Activated CD4-positive, alpha-beta T cell treated with anti-CD3 and anti-CD28 coated beads for 4 hours (primary cell): ENCODE measurements around the gene BCL3.
"Not testable (repeated sequence)": the region's sequence is repeated elsewhere in the genome, so short reads cannot be mapped to it uniquely, and the experiment has no call there.

ENCODE experiments used
- DNase-seq, 2 donors: peaks; one replicate each; pipeline ENCODE4 v3.0.0-alpha.2; 2020

Gene BCL3

GRCh38 chr19:44762038-44762437 lies 13.5 kb downstream of the BCL3 start:
- no peak for DNase-seq

DNA sequence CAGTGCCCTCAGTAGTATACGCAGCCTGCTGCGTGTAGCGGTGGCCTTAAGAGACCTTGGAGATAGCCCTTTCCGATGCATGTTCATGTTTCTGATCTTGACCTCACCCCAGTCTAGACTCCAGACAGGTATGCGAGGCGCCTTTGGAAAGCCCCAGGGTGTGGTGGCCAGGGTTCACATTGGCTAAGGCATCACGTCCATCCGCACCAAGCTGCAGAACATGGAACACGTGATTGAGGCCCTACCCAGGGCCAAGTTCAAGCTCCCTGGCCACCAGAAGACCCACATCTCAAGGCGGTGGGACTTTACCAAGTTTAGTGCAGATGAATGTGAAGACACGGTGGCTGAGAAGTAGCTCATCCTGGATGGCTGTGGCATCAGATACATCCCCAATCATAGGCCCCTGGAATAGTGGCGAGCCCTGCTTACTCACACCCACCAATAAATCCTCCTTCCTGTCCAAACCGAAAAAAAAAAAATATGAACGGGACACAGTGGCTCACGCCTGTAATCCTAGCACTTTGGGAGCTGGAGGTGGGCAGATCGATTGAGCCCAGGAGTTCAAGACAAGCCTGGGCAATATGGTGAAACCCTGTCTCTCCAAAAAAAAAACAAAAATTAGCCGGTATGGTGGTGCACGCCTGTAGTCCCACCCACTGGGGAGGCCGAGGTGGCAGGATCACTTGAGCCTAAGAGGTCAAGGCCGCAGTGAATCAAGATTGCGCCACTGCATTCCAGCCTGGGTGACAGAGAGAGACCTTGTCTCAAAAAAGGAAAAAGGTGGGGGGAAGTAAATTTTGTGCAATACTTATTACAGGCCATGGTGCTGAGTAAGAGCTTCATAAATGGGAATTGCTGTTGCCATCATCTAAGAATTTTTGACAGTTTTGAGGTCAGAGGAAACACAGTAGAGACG lies 16.8 kb downstream of the BCL3 start:
- no peak for DNase-seq

GRCh38 chr19:44765949-44766335 lies 17.4 kb downstream of the BCL3 start:
- DNase-seq, result no peak

GRCh38 chr19:44767295-44768180 lies 19.0 kb downstream of the BCL3 start:
- no peak for DNase-seq

DNA sequence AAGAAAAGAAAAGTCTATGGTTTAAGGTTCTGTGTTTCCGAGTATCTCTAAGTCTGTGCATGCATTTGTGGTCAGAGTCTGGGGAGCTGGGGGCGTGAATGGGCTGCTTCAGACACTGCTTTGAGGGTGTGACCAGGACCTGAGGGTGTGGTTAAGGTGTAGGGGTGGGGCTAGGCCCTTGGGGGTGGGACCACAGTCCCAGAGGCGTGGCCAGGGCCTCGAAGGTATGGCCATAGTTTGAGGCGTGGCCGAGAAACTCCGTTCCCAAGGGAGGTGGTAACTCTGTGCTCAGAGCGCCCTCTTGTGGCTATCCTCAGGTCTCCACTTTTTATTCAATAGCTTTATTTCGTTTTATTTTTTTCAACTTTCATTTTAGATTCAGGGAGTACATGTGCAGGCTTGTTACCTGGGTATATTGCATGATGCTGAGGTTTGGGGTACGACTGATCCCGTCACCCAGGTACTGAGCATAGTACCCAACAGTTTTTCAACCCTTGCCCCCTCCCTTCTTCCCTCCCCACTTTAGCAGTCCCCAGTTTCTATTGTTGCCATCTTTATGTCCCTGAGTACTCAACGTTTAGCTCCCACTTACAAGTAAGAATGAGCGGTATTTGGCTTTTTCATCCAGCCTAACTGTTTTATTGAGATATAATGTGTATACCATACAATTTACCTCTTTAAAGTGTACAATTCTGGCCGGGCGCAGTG lies 22.2 kb downstream of the BCL3 start:
- DNase-seq, result peak; percentile 98 to 99

GRCh38 chr19:44772144-44772543 lies 23.6 kb downstream of the BCL3 start:
- DNase-seq, result not testable (repeated sequence)

DNA sequence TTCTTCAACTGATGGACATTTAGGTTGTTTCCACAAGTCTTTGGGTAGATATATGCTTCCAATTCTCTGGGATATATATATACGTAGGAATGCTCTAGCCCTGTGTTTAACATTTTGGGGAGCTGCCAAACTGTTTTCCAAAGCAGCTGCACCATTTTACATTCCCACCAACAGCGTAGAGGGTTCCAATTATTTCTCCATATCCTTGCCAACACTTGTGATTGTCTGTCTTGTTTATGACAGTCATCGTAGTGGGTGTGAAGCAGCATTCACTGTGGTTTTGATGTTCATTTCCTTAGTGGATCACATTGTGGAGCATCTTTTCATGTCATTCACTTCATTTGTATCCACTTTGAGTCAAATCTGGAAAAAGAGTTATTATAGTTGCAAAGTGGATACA lies 24.5 kb downstream of the BCL3 start:
- no peak for DNase-seq

GRCh38 chr19:44775676-44776240 lies 27.2 kb downstream of the BCL3 start:
- DNase-seq, result no peak

DNA sequence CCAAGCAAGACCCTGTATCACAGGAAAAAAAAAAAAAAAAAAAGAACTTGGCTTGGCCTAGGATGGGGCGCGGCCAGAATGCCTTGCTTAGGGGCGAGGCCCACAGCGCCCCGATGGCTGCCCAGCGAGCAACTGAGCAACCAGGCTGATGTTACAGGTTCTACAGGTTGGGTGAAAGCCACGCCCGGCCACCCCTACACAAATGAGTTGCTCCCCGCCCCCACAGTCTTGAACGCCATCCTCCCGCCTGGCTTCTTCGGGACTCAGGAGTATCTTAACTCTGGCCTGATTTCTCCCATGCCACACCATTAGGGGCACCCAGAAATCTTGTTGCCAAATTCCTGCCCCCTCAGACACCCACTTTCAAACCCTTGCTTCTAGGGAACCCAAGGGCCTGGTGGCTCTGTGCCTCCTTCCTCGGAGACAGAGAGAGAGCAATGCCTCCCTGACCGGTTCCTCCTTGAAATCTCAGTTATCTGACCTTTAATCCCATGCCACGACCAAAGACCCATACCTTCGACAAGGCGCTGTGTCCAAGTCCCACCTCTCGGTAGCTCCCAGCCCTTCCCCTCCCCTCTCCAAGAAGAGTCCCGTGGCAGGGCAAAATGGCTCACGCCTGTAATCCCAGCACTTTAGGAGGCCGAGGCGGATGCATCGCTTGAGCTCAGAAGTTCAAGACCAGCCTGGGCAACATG lies 28.0 kb downstream of the BCL3 start:
- DNase-seq, result no peak

GRCh38 chr19:44777715-44778347 lies 29.3 kb downstream of the BCL3 start, which contains the start of gene CBLC:
Gene CBLC, plus strand, starts transcription at chr19:44777890. Its CDS starts 42 bp downstream, at chr19:44777932.
- no peak for DNase-seq

- no peak for DNase-seq
Observed at GRCh38 chr19:44779150-44779549, 30.6 kb downstream of the BCL3 start.

GRCh38 chr19:44781694-44782093 lies 33.2 kb downstream of the BCL3 start:
- DNase-seq, result not testable (repeated sequence)

GRCh38 chr19:44782729-44783128 lies 34.2 kb downstream of the BCL3 start:
- no peak for DNase-seq

DNA sequence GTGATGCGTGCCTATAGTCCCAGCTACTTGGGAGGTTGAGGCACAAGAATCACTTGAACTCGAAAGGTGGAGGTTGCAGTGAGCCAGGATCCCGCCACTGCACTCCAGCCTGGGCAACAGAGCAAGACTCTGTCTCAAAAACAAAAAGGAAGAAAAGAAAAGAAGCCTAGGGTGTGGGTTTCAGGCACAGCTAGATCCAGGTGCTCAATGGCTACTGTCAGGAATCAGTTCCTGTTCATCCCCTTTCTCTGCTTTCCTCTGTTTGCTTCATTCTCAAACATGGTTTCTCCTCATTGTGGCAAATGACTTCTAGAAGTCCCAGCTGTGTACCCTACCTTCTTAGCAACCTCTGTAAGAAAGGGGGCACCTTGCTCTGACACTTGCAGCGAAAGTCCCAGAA lies 35.0 kb downstream of the BCL3 start:
- DNase-seq, result no peak

DNA sequence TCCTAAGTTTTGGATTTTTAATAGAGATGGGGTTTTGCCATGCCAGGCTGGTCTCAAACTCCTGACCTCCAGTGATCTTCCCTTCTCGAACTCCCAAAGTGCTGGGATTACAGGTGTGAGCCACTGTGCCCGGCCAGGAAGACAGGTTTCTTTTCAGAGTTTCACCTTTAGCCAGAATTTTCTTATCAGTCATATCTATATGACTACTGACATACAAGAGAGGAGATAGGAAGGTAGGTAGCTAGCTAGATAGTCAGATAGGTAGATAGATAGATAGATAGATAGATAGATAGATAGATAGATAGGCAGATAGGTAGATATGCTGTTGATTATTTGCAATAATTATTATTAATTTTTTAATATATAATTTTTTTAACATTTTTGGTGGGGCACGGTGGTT lies 36.8 kb downstream of the BCL3 start:
- no peak for DNase-seq

- no peak for DNase-seq
Observed at GRCh38 chr19:44785993-44786392, 37.5 kb downstream of the BCL3 start.

DNA sequence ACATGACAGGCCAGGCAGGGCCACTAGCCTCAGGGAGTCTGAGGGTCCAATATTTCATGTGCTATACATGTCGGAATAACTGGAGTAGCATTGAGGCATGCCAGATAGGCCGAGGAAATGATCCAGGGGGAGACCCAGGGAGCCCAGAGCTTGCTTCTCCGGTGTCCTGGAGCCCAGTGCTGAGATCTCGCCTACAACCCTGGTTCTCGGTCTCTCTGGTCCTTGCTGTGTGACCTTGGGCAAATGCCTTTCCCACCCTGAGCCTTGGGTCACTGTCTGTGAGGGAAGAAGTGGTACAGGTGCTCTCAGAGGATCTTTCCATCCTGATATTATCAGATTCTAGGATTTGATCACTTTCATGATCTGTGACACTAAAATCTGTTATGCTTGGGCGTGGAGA lies 40.5 kb downstream of the BCL3 start:
- no peak for DNase-seq

DNA sequence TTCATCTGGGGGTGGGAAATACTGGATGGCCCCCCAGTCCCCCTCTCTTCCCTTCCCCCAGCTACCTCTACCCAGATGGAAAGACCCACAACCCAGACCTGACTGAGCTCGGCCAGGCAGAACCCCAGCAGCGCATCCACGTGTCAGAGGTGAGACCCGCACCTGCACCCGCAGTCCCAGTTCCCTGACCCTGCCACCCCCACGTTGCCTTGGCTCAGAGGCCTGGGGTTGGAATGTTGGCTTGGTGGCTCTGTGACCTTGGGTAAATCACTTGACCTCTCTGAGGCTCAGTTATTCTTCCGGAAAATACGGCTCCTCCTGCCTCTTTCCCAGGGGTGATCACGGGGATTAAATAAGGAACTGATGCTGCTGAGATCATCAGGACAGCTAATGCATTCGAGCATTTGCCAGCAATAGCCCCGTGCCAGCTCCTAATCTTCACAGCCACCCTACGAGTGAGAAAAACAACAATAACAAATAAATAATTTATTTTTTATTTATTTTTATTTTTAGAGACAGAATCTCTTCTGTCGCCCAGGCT lies 41.5 kb downstream of the BCL3 start:
- no peak for DNase-seq

DNA sequence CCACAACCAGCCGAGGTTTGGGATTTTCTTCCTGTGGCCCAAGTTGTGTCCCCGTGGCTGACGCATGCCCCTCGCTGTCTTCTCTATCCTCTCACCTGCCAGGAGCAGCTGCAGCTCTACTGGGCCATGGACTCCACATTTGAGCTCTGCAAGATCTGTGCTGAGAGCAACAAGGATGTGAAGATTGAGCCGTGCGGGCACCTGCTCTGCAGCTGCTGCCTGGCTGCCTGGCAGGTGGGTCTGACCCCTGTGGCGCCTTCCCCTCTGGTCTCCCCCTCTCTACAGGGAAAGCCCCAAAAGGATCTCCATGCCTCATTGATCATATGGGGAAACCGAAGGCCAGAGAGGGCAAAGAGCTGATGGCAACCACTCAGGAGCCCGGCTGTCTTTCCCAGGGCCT lies 43.8 kb downstream of the BCL3 start:
- DNase-seq, result no peak

- no peak for DNase-seq
Observed at GRCh38 chr19:44794610-44795009, 46.1 kb downstream of the BCL3 start.

GRCh38 chr19:44795398-44795987 lies 47.0 kb downstream of the BCL3 start:
- DNase-seq, result no peak
